ENCODE results near the gene TMC2. TPM values are rescaled to one million over a fixed set of nuclear protein-coding genes. Genes with fewer than 3 reads are reported as not detected.

Gene TMC2
- total RNA-seq, 1 experiment from 2014 or later: not detected

GRCh38 chr20:2507875-2508630 is 28.3 kb upstream of the TMC2 start:
- Mint-ChIP-seq H3K4me3 (ENCODE audit: unreplicated experiment) (peak overlapping the region; percentile 88), H3K4me1 (ENCODE audit: insufficient read depth, unreplicated experiment) (no peaks in the 10 kb centered on the region), H3K36me3 (ENCODE audit: insufficient read depth, unreplicated experiment) (no peaks in the 10 kb centered on the region), H3K9me3 (ENCODE audit: unreplicated experiment) (no peaks in the 10 kb centered on the region), H3K27me3 (ENCODE audit: insufficient read depth, unreplicated experiment) (no peaks in the 10 kb centered on the region), H3K27ac (ENCODE audit: low read depth, unreplicated experiment) (peak overlapping the region; percentile 96)
- TF ChIP-seq CTCF (IDR thresholded peaks at IDR 0.05; ENCODE audit: unreplicated experiment): no peak
- POLR2A ChIA-PET: interaction anchor here (0.7 to 3.7 kb wide), 15 partner anchors 8 to 556 kb away, joined by 3 to 40 read pairs (median 4); partner anchors contain the start of genes NOP56 and SNRPB
- no TSS peak for BruUV-seq (replicated peaks)
- CTCF ChIA-PET: interaction anchor here (0.7 to 3.5 kb wide), 3 partner anchors 15 to 231 kb away, joined by 3 to 32 read pairs (median 6); no protein-coding TSS in a partner anchor
- DNase-seq (ENCODE audit: unreplicated experiment): peak; percentile 4
- intact Hi-C loops (cut with micrococcal nuclease): no loop called here

- no peak for TF ChIP-seq CTCF (IDR thresholded peaks at IDR 0.05; ENCODE audit: unreplicated experiment)
Measured at GRCh38 chr20:2508631-2509467, 27.5 kb upstream of the TMC2 start, which contains the start of gene ZNF343. ZNF343 (minus strand) TSS chr20:2508915; CDS start chr20:2493895, 15,020 bp downstream.

GRCh38 chr20:2509468-2509781 is 26.9 kb upstream of the TMC2 start:
- Mint-ChIP-seq H3K4me3 (ENCODE audit: unreplicated experiment) (peak overlapping the region; percentile 88), H3K9me3 (ENCODE audit: unreplicated experiment) (no peaks in the 10 kb centered on the region), H3K4me1 (ENCODE audit: insufficient read depth, unreplicated experiment) (no peaks in the 10 kb centered on the region), H3K27me3 (ENCODE audit: insufficient read depth, unreplicated experiment) (no peaks in the 10 kb centered on the region), H3K27ac (ENCODE audit: low read depth, unreplicated experiment) (peak overlapping the region; percentile 96), H3K36me3 (ENCODE audit: insufficient read depth, unreplicated experiment) (no peaks in the 10 kb centered on the region)
- BruUV-seq (replicated peaks): TSS peak; percentile 93
- ChIA-PET POLR2A (interaction anchor here (0.6 to 3.7 kb wide), 18 partner anchors 9 to 1813 kb away, joined by 3 to 40 read pairs (median 4); partner anchors contain the start of genes NOP56 and SNRPB), CTCF (interaction anchor here (0.7 to 3.5 kb wide), 3 partner anchors 14 to 271 kb away, joined by 3 to 32 read pairs (median 5); no protein-coding TSS in a partner anchor)
- intact Hi-C loops (cut with micrococcal nuclease): no loop called here
- DNase-seq (ENCODE audit: unreplicated experiment): no peak
- TF ChIP-seq CTCF (IDR thresholded peaks at IDR 0.05; ENCODE audit: unreplicated experiment): no peak

More at GRCh38 chr20:2508631-2509467, 27.5 kb upstream of the TMC2 start, which contains the start of gene ZNF343:
- ChIA-PET POLR2A (interaction anchor here (0.6 to 3.7 kb wide), 21 partner anchors 9 to 1814 kb away, joined by 3 to 40 read pairs (median 4); partner anchors contain the start of genes NOP56 and SNRPB), CTCF (interaction anchor here (0.6 to 3.5 kb wide), 6 partner anchors 14 to 414 kb away, joined by 3 to 32 read pairs (median 3); no protein-coding TSS in a partner anchor)
- intact Hi-C loops (cut with micrococcal nuclease): no loop called here
- Mint-ChIP-seq H3K4me1 (ENCODE audit: insufficient read depth, unreplicated experiment) (no peaks in the 10 kb centered on the region), H3K27ac (ENCODE audit: low read depth, unreplicated experiment) (peak within 1 kb of the TSS; percentile 96), H3K4me3 (ENCODE audit: unreplicated experiment) (peak within 1 kb of the TSS; percentile 88), H3K36me3 (ENCODE audit: insufficient read depth, unreplicated experiment) (no peaks in the 10 kb centered on the region), H3K9me3 (ENCODE audit: unreplicated experiment) (no peaks in the 10 kb centered on the region), H3K27me3 (ENCODE audit: insufficient read depth, unreplicated experiment) (no peaks in the 10 kb centered on the region)
- BruUV-seq (replicated peaks): no TSS peak
- DNase-seq (ENCODE audit: unreplicated experiment): peak; percentile 82

All from MCF 10A (cell line).